CD14-positive monocyte (primary cell): ENCODE measurements around the gene CCNT2. TPM values are rescaled to one million over a fixed set of nuclear protein-coding genes. Genes with fewer than 3 reads are reported as not detected.

Experiments
- DNase-seq, 3 donors: peaks; one replicate each; pipeline ENCODE4 v3.0.0-alpha.2; 2011 to 2022
- H2AFZ ChIP-seq: 2 replicates; pipeline ENCODE4 v1.6.0; 2012; ENCODE audit warnings: mild to moderate bottlenecking, low read depth, low read length, inconsistent platforms; ENCODE audit not compliant: insufficient read depth, poor library complexity, severe bottlenecking
- H3K27ac ChIP-seq, 2 donors: 1 replicate in 1 of 2; 2 replicates in 1 of 2; pipeline ENCODE4 v1.5.1; 2012 to 2013; ENCODE audit warnings: low read length in 2 of 2, control low read depth in 1 of 2, inconsistent platforms in 1 of 2, low read depth in 1 of 2, mild to moderate bottlenecking in 1 of 2
- H3K27me3 ChIP-seq, 2 donors: one replicate each; pipeline versions ENCODE4 v1.6.0 to v1.6.1; 2011 to 2013; ENCODE audit warnings: low read length in 2 of 2; ENCODE audit not compliant: control insufficient read depth in 2 of 2, insufficient read depth in 2 of 2
- H3K36me3 ChIP-seq, 2 donors: replicated peaks in 1 of 2; 1 replicate in 1 of 2; 2 replicates in 1 of 2; pipeline versions ENCODE4 v1.5.1 to v1.6.1; 2012 to 2013; ENCODE audit warnings: low read length in 2 of 2, control low read depth in 1 of 2, inconsistent platforms in 1 of 2, mild to moderate bottlenecking in 1 of 2; ENCODE audit not compliant: insufficient read depth in 2 of 2, control insufficient read depth in 1 of 2
- H3K4me1 ChIP-seq, 2 donors: 1 replicate in 1 of 2; 2 replicates in 1 of 2; pipeline versions ENCODE4 v1.5.1 to v1.6.1; 2012 to 2013; ENCODE audit warnings: low read length in 2 of 2, control low read depth in 1 of 2, inconsistent platforms in 1 of 2, mild to moderate bottlenecking in 1 of 2, moderate library complexity in 1 of 2; ENCODE audit not compliant: insufficient read depth in 2 of 2, control insufficient read depth in 1 of 2
- H3K4me2 ChIP-seq: replicated peaks from 2 replicates; pipeline ENCODE3; 2012; ENCODE audit warnings: low read length, moderate library complexity, mild to moderate bottlenecking; ENCODE audit not compliant: poor library complexity, severe bottlenecking; ENCODE audit errors: extremely low read depth
- H3K4me3 ChIP-seq, 3 experiments: fragments of 200-600 bp in 1 of 3; sonication (generic) in 1 of 3; replicated peaks in 1 of 3; 1 replicate in 2 of 3; 2 replicates in 1 of 3; pipeline ENCODE4 v1.5.1; 2011 to 2013; ENCODE audit warnings: low read length in 3 of 3, mild to moderate bottlenecking in 3 of 3, control low read depth in 2 of 3, low read depth in 2 of 3, inconsistent platforms in 1 of 3, moderate library complexity in 1 of 3
- H3K79me2 ChIP-seq: 2 replicates; pipeline ENCODE4 v1.6.0; 2012; ENCODE audit warnings: mild to moderate bottlenecking, control low read depth, inconsistent platforms, low read length, moderate library complexity; ENCODE audit not compliant: insufficient read depth
- H3K9ac ChIP-seq: 2 replicates; pipeline ENCODE4 v1.6.0; 2017; ENCODE audit warnings: low read length, mild to moderate bottlenecking; ENCODE audit not compliant: insufficient read depth, poor library complexity, severe bottlenecking
- H3K9me3 ChIP-seq, 2 donors: replicated peaks in 1 of 2; 1 replicate in 1 of 2; 2 replicates in 1 of 2; pipeline versions ENCODE4 v1.5.1 to v1.6.1; 2012 to 2013; ENCODE audit warnings: low read length in 2 of 2, control low read depth in 1 of 2; ENCODE audit not compliant: control insufficient read depth in 1 of 2, insufficient read depth in 1 of 2
- H4K20me1 ChIP-seq: 2 replicates; pipeline ENCODE4 v1.6.0; 2012; ENCODE audit warnings: mild to moderate bottlenecking, low read length, control low read depth, moderate library complexity; ENCODE audit not compliant: insufficient read depth
- H3K27ac Mint-ChIP-seq, 7 donors: one replicate each; pipeline ENCODE4 v1.8.0; 2020; ENCODE audit warnings: mild to moderate bottlenecking in 7 of 7, mixed read lengths in 7 of 7, moderate library complexity in 6 of 7, inconsistent platforms in 2 of 7
- H3K27me3 Mint-ChIP-seq, 3 donors: one replicate each; pipeline ENCODE4 v1.8.0; 2021 to 2022; ENCODE audit warnings: low read depth in 3 of 3, mild to moderate bottlenecking in 3 of 3, mixed read lengths in 3 of 3, moderate library complexity in 3 of 3, inconsistent platforms in 1 of 3
- H3K36me3 Mint-ChIP-seq, 2 donors: one replicate each; pipeline ENCODE4 v1.8.0; 2020; ENCODE audit warnings: mixed read lengths in 2 of 2, inconsistent platforms in 1 of 2, mild to moderate bottlenecking in 1 of 2
- H3K4me1 Mint-ChIP-seq: one replicate; pipeline ENCODE4 v1.8.0; 2020; ENCODE audit warnings: mild to moderate bottlenecking, mixed read lengths
- H3K4me3 Mint-ChIP-seq, 2 donors: one replicate each; pipeline ENCODE4 v1.8.0; 2020; ENCODE audit warnings: mild to moderate bottlenecking in 2 of 2, mixed read lengths in 2 of 2, moderate library complexity in 1 of 2
- H3K9me3 Mint-ChIP-seq, 7 donors: one replicate each; pipeline ENCODE4 v1.8.0; 2020 to 2022; ENCODE audit warnings: mixed read lengths in 7 of 7, mild to moderate bottlenecking in 6 of 7, moderate library complexity in 6 of 7, inconsistent platforms in 2 of 7
- CTCF ChIP-seq: fragments of 200-600 bp; IDR thresholded peaks from one replicate; pipeline ENCODE4 v1.8.0; 2022; ENCODE audit warnings: antibody characterized with exemption, mild to moderate bottlenecking
- intact Hi-C, 2 donors: fragments of 100-400 bp; cut with micrococcal nuclease; formaldehyde crosslinking; loops; one replicate each; pipeline versions ENCODE4 v1.15.0 to v1.15.1; 2023
- polyA plus RNA-seq, 3 donors: library from polyadenylated mRNA; depleted of rRNA in 1 of 3; unstranded in 2 of 3; stranded (reverse) in 1 of 3; fragments of 300-500 nt in 2 of 3; fragments of >200 nt in 1 of 3; fragmentation: Illumina TruSeq in 2 of 3; gene quantifications; 1 replicate in 2 of 3; 2 replicates in 1 of 3; pipeline ENCODE4 v1.2.3, GENCODE V29; 2012 to 2021

CCNT2 gene
- polyA plus RNA-seq, 3 donors: 8.3 to 20.5 (median 12.2) TPM

- no peaks in the 10 kb centered on the region for H3K9me3 ChIP-seq
- no peaks in the 10 kb centered on the region for H4K20me1 ChIP-seq
- no peaks in the 10 kb centered on the region for H3K27me3 ChIP-seq
- no peaks in the 10 kb centered on the region for H3K36me3 Mint-ChIP-seq
- no peak for DNase-seq
- H2AFZ ChIP-seq: no peak overlapping the region
- no peaks in the 10 kb centered on the region for H3K79me2 ChIP-seq
- no peak overlapping the region for H3K27ac ChIP-seq
- peaks cover 0 to 2% (median 0%) of the 10 kb centered on the region in 3 donors for H3K27me3 Mint-ChIP-seq
- peak; percentile 66 for TF ChIP-seq CTCF
- no peak overlapping the region for H3K4me3 ChIP-seq
- no peaks in the 10 kb centered on the region for H3K36me3 ChIP-seq
- intact Hi-C loops: loop anchor here (2.0 to 5.0 kb wide), 2 partner anchors 446 to 447 kb away; no protein-coding TSS in a partner anchor
- H3K27ac Mint-ChIP-seq: no peak overlapping the region
- no peaks in the 10 kb centered on the region for H3K9me3 Mint-ChIP-seq
- no peaks in the 10 kb centered on the region for H3K4me1 Mint-ChIP-seq
- no peak overlapping the region for H3K4me3 Mint-ChIP-seq
- no peaks in the 10 kb centered on the region for H3K4me1 ChIP-seq
- no peak overlapping the region for H3K9ac ChIP-seq
- no peak overlapping the region for H3K4me2 ChIP-seq
These were observed 20.7 kb upstream of the CCNT2 start for GRCh38 chr2:134897932-134898331.

GRCh38 chr2:134899204-134899603 is 19.4 kb upstream of the CCNT2 start:
- H3K4me2 ChIP-seq: no peak overlapping the region
- intact Hi-C loops: loop anchor here in 1 of 2 donors (5.0 kb wide), 1 partner anchor 447 kb away; no protein-coding TSS in a partner anchor
- no peak overlapping the region for H2AFZ ChIP-seq
- no peaks in the 10 kb centered on the region for H3K79me2 ChIP-seq
- H3K27me3 Mint-ChIP-seq: peaks cover 0 to 2% (median 0%) of the 10 kb centered on the region in 3 donors
- H3K9ac ChIP-seq: no peak overlapping the region
- DNase-seq: no peak
- H4K20me1 ChIP-seq: no peaks in the 10 kb centered on the region
- no peak overlapping the region for H3K27ac ChIP-seq
- H3K4me1 ChIP-seq: no peaks in the 10 kb centered on the region
- no peaks in the 10 kb centered on the region for H3K9me3 ChIP-seq
- H3K4me3 ChIP-seq: no peak overlapping the region
- H3K4me3 Mint-ChIP-seq: no peak overlapping the region
- no peak overlapping the region for H3K27ac Mint-ChIP-seq
- no peaks in the 10 kb centered on the region for H3K36me3 Mint-ChIP-seq
- no peaks in the 10 kb centered on the region for H3K27me3 ChIP-seq
- H3K4me1 Mint-ChIP-seq: peaks cover 3% of the 10 kb centered on the region
- no peak for TF ChIP-seq CTCF
- no peaks in the 10 kb centered on the region for H3K36me3 ChIP-seq
- no peaks in the 10 kb centered on the region for H3K9me3 Mint-ChIP-seq
